ENCODE data around the gene PLEKHH1. TPM values are rescaled to one million over a fixed set of nuclear protein-coding genes. Genes with fewer than 3 reads are reported as not detected.

PLEKHH1 gene
- total RNA-seq, 1 experiment from 2014 or later = 35.3 TPM

DNA sequence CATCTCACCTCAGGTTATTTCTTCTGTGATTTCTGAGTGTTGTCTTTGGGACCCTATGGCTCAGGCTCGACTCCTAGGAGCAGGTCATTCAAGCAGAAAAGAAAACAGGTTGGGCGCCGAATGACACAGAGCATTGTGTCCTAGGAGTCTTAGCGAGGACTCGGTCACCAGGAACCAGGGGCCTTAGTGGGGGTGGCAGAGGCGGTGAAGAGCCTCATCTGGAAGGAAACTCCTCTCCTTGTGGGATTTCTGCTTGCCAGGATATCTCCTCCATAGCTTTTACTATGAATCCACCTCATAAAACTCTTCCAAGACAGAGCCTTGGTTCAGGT lies 630 bp downstream of the PLEKHH1 start:
- Histone ChIP-seq H2BK12ac (ENCODE audit: insufficient read length, low read depth, low read length) (no peak overlapping the region), H3K79me2 (ENCODE audit: insufficient read depth, low read length) (no peaks in the 10 kb centered on the region), H3T11ph (ENCODE audit: low read length) (no peak overlapping the region), H2BK5ac (ENCODE audit: insufficient read length, low read length) (no peak overlapping the region), H4K91ac (ENCODE audit: insufficient read length, low read depth, low read length) (no peak overlapping the region), H2BK120ac (ENCODE audit: low read depth, low read length, poor library complexity, severe bottlenecking) (no peak overlapping the region), H3K27me3 (ENCODE audit: insufficient read depth, low read length) (no peaks in the 10 kb centered on the region), H4K5ac (ENCODE audit: insufficient read length, low read depth, low read length) (no peak overlapping the region), H3K23me2 (ENCODE audit: insufficient read length, low read depth, low read length, poor library complexity, severe bottlenecking) (peaks cover 4% of the 10 kb centered on the region), H2BK15ac (ENCODE audit: low read depth, low read length) (no peak overlapping the region), H3K14ac (ENCODE audit: insufficient read depth, low read length) (peak overlapping the region; percentile 27; the same call in 1 of the 2 replicates), H3K18ac (ENCODE audit: insufficient read length, low read depth, low read length) (no peak overlapping the region), H3K27ac (ENCODE audit: insufficient read length, low read depth, low read length) (no peak overlapping the region), H3K9me3 (ENCODE audit: control insufficient read depth, low read depth, low read length) (no peaks in the 10 kb centered on the region), H2BK20ac (ENCODE audit: low read depth, low read length, poor library complexity, severe bottlenecking) (no peak overlapping the region), H2AK5ac (ENCODE audit: insufficient read length, low read length) (no peak overlapping the region), H3K4me1 (ENCODE audit: insufficient read depth, low read length) (peaks cover 3% of the 10 kb centered on the region; the same call in 1 of the 2 replicates), H3K23ac (ENCODE audit: insufficient read length, low read depth, low read length) (no peak overlapping the region), H2AFZ (ENCODE audit: low read length) (no peak overlapping the region), H3K4me2 (ENCODE audit: insufficient read depth, insufficient read length, low read length) (peak overlapping the region; percentile 68), H3K4ac (ENCODE audit: low read depth, low read length) (no peak overlapping the region), H4K20me1 (ENCODE audit: control insufficient read depth, insufficient read depth, insufficient read length) (no peaks in the 10 kb centered on the region), H3K79me1 (ENCODE audit: insufficient read depth, low read depth, low read length, poor library complexity, severe bottlenecking) (no peaks in the 10 kb centered on the region), H3K56ac (ENCODE audit: insufficient read length, low read depth, low read length) (no peak overlapping the region), H4K8ac (replicated peaks; ENCODE audit: insufficient read length, low read depth, low read length) (no peak overlapping the region), H3K9ac (ENCODE audit: extremely low read depth, insufficient read length, low read length) (peak overlapping the region; percentile 53)
- Mint-ChIP-seq H3K4me3 (peak overlapping the region; percentile 84 to 91), H3K36me3 (ENCODE audit: insufficient read depth in 1 of 3, low read depth in 3 of 3) (no peaks in the 10 kb centered on the region; a peak in 2 of 7 replicates), H3K9me3 (no peaks in the 10 kb centered on the region), H3K27me3 (ENCODE audit: low read depth) (peaks cover 3% of the 10 kb centered on the region; the same call in 1 of the 2 replicates), H3K4me1 (peaks cover 20 to 29% of the 10 kb centered on the region in 2 experiments), H3K27ac (peak overlapping the region in 2 of 3 experiments; percentile 35 to 96; a peak in 3 of 7 replicates)
- no CpG with 5 or more reads among the region's 6 CpGs for WGBS (ENCODE audit: extremely low coverage, insufficient read length, low lambda C conversion rate)
- no peak for TF ChIP-seq CTCF (conservative IDR thresholded peaks at IDR 0.05)
- DNase-seq = no peak

All from H9 (cell line).